Cardiac fibroblast (primary cell): Measurements from ENCODE around the gene ANKRD52.

Experiments used
- DNase-seq, 2 donors: peaks; one replicate each; pipeline versions ENCODE4 v3.0.0 to v3.0.0-alpha.2; 2010; ENCODE audit warnings: low read depth in 2 of 2
- H3K4me3 ChIP-seq, 2 donors: replicated peaks in 1 of 2; 1 replicate in 1 of 2; 2 replicates in 1 of 2; pipeline ENCODE4 v1.5.1; 2011; ENCODE audit warnings: low read depth in 2 of 2, low read length in 2 of 2, mild to moderate bottlenecking in 2 of 2, moderate library complexity in 1 of 2
- TF ChIP-seq, protein P1 (sequence below): IDR thresholded peaks from one replicate; pipeline ENCODE4 v1.5.1; 2011; ENCODE audit warnings: low read depth, mild to moderate bottlenecking, low read length, inconsistent platforms

ANKRD52 gene

DNA sequence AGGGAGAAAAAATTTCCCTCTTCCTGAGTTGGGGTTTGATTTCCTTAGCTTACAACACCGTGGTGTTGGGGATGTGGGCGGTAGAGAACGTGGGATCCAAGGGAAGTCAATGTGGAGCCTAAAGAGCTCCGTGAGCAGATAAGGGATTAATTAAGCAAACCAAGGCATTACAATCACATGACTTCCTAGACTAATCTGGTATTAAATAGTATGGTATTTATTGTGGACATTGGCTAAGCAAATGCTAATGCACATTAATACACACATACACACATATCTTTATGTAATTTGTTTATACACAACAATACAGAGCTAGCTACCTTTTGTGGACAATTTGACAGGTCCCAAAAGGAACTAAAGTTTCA lies 35.7 kb downstream of the ANKRD52 start:
- TF ChIP-seq, protein P1, sequence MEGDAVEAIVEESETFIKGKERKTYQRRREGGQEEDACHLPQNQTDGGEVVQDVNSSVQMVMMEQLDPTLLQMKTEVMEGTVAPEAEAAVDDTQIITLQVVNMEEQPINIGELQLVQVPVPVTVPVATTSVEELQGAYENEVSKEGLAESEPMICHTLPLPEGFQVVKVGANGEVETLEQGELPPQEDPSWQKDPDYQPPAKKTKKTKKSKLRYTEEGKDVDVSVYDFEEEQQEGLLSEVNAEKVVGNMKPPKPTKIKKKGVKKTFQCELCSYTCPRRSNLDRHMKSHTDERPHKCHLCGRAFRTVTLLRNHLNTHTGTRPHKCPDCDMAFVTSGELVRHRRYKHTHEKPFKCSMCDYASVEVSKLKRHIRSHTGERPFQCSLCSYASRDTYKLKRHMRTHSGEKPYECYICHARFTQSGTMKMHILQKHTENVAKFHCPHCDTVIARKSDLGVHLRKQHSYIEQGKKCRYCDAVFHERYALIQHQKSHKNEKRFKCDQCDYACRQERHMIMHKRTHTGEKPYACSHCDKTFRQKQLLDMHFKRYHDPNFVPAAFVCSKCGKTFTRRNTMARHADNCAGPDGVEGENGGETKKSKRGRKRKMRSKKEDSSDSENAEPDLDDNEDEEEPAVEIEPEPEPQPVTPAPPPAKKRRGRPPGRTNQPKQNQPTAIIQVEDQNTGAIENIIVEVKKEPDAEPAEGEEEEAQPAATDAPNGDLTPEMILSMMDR = no peak
- no peak for DNase-seq
- H3K4me3 ChIP-seq = peak overlapping the region; percentile 87 to 94

DNA sequence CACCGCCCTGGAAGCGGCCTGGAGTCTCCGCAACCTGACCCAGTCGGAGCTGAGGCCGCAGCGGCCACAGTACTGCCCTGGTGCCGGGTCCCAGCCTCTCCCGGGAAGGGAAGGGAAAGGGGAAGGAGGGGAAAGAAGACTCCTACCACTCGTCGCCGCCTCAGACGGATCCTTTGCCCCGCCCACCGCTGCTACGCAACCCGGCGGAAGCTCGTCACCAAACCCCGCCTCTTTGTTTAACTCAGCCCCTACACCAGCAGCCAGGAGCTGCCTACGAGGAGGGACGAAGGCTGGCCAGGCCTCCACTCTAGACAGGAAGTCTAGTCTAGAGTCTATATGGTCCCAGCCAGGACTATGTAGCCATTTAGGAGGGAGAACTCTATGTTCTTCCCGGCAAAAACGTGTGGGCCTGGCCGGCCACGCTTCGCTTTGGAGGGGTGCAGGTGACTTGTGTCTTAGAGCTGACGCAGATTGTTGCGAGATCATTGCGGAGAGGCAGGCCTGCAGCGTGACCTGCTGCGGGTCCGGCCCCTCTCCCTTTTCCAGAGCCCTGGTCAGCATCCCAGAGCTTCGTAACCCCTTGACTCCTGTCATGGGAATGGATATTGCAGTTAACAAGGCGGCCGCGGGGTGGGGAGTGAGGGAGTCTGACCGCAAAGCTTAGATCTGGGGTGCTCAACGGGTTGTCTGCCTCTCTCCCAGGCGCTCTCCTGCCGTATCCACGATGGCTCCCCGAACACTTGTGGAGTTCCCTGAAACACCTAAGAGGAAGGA lies 36.2 kb downstream of the ANKRD52 start, which contains the start of gene RNF41:
Gene RNF41, minus strand, starts transcription at position 166 of the 774 bp plus-strand sequence. CDS start 7,875 bp downstream, outside the sequence.
- peak; percentile 98 to 99 for DNase-seq
- H3K4me3 ChIP-seq = peak within 1 kb of the TSS; percentile 87 to 94
- TF ChIP-seq, protein P1 = no peak

DNA sequence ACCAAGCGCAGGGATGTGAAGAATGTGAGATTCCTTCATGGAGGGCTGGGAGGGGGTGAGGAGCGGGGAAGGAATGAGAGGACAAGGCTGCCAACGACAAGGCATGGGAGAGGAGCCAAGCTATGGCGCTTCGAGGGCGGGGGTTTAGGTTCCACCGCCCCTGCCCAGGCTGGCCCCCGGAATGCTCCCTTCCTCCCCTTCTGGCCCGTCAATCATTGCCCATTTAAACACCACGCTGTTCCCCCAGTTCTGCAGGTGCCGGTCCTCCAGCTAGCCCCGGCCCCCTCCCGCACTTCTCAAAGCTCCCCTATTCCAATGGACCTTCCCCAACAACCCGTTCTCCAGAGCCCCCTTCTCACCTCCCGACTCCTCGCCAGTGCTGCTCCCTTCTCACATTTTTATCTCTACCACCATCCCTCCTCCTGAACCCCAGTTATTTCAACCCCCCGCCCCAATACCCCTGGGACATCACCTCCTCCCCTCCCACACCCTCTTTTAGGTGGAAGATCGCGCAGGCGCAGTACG lies 36.9 kb downstream of the ANKRD52 start:
- TF ChIP-seq, protein P1 = no peak
- peak overlapping the region; percentile 87 to 94 for H3K4me3 ChIP-seq
- peak; percentile 72 to 93 for DNase-seq

DNA sequence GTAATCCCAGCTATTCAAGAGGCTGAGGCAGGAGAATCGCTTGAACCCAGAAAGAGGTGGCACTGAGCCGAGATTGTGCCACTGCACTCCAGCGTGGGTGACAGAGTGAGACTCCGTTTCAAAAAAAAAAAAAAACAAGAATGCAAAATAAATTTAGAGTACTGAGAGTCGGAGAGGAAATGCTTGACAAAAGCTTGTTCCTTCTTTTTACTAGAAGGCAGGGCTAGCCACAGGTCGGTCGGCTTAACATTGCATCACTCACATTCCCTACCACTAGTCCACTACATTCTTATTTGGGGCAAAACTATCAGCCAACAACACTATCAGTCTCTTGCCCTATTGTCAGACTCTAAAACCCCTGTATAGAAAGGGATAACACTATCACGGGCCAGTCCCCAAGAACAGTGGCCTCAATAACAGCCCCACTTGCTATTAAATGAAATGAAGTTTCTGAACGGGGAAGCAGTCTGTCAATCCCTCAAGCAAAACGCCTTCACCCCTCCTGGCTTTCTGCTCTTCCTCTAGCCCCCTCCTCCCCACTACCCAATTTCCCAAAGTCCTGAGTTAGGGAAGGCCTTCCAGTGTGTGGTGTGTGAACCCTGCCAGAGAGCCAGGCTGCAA lies 37.5 kb downstream of the ANKRD52 start:
- H3K4me3 ChIP-seq = peak overlapping the region; percentile 87 to 94
- TF ChIP-seq, protein P1 = no peak
- DNase-seq = peak; percentile 66 to 73

DNA sequence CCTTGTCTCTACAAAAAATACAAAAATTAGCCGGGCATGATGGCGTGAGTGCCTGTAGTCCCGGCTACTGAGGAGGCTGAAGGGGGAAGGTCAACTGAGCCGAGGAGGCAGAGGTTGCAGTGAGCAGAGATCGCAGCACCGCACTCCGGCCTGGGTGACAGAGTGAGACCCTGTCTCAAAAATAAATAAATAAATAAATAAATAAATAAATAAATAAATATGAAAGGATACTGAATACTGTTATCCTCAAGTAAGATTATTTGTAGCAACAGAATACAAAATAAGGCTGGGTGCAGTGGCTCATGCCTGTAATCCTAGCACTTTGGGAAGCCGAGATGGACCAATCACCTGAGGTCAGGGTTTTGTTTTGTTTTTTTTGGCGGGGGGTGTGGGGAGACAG lies 38.3 kb downstream of the ANKRD52 start:
- no peak overlapping the region for H3K4me3 ChIP-seq
- TF ChIP-seq, protein P1 = no peak
- no peak for DNase-seq

DNA sequence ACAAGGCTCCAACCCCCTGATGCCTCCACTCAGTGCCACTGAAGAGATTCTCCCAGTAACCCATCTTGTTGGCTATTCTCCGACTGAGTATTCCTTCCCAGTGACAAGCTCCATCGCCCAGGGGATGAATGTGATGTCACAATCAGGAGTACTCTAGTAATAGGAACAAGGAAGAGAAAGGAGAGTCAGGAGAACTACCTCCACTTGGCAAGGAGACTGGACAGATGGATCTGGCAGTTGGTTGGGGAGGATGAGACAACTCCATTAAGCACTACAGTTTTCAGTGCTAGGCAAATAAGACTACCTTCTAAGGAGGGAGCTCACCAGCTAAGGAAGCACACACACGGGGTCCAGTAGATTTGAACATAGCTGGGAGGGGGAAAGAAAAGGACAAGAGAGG lies 41.7 kb downstream of the ANKRD52 start:
- TF ChIP-seq, protein P1 = no peak
- no peak for DNase-seq
- no peak overlapping the region for H3K4me3 ChIP-seq
